ENCODE data around the gene RRBP1.

RRBP1 gene

DNA sequence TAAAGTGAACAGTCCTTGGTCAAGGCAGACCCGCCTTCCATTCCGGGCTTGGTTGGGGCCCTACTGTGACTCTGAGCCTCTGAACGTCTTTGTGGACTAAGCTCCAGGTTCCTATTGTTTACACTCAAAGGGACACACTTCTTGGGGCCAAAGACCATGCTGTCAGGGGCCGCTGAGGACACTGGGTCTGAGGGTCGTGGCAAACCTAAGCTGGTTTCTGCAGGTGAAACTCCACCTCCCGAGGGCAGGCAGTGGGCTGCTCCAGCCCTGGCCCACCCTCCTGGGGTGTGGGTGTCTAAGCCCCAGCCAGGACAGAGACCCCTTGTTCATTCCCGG is 69.1 kb downstream of the RRBP1 start:
- Histone ChIP-seq H3K4me3 (ENCODE audit: low read length) (no peak overlapping the region), H3K36me3 (replicated peaks; ENCODE audit: insufficient read depth, low read length) (peaks cover 15% of the 10 kb centered on the region), H3K79me2 (ENCODE audit: low read length) (peaks cover 10% of the 10 kb centered on the region; the same call in 1 of the 2 replicates), H3K9me2 (replicated peaks; ENCODE audit: insufficient read depth, low read length) (no peaks in the 10 kb centered on the region), H3F3A (ENCODE audit: insufficient read depth, low read length) (peaks cover 52% of the 10 kb centered on the region), H3K4me1 (ENCODE audit: low read length) (peaks cover 18% of the 10 kb centered on the region), H2AFZ (ENCODE audit: low read length) (no peak overlapping the region), H4K20me1 (ENCODE audit: insufficient read depth, low read length) (peaks cover 5% of the 10 kb centered on the region), H3K27me3 (replicated peaks; ENCODE audit: insufficient read depth, low read length) (no peaks in the 10 kb centered on the region), H3K9me3 (replicated peaks; ENCODE audit: insufficient read depth, low read length) (no peaks in the 10 kb centered on the region), H3K27ac (ENCODE audit: low read length) (no peak overlapping the region), H3K9ac (ENCODE audit: low read length) (no peak overlapping the region), H3K4me2 (ENCODE audit: low read depth, low read length) (no peak overlapping the region)
- no peak for DNase-seq
- TF ChIP-seq, protein P1, sequence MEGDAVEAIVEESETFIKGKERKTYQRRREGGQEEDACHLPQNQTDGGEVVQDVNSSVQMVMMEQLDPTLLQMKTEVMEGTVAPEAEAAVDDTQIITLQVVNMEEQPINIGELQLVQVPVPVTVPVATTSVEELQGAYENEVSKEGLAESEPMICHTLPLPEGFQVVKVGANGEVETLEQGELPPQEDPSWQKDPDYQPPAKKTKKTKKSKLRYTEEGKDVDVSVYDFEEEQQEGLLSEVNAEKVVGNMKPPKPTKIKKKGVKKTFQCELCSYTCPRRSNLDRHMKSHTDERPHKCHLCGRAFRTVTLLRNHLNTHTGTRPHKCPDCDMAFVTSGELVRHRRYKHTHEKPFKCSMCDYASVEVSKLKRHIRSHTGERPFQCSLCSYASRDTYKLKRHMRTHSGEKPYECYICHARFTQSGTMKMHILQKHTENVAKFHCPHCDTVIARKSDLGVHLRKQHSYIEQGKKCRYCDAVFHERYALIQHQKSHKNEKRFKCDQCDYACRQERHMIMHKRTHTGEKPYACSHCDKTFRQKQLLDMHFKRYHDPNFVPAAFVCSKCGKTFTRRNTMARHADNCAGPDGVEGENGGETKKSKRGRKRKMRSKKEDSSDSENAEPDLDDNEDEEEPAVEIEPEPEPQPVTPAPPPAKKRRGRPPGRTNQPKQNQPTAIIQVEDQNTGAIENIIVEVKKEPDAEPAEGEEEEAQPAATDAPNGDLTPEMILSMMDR (IDR thresholded peaks at IDR 0.05; ENCODE audit: low read length), result no peak
- TF ChIP-seq EZH2 (optimal IDR thresholded peaks at IDR 0.05; ENCODE audit: low read depth, low read length) (no peak), EZH2phosphoT487 (IDR thresholded peaks at IDR 0.05; ENCODE audit: low read length) (no peak)

DNA sequence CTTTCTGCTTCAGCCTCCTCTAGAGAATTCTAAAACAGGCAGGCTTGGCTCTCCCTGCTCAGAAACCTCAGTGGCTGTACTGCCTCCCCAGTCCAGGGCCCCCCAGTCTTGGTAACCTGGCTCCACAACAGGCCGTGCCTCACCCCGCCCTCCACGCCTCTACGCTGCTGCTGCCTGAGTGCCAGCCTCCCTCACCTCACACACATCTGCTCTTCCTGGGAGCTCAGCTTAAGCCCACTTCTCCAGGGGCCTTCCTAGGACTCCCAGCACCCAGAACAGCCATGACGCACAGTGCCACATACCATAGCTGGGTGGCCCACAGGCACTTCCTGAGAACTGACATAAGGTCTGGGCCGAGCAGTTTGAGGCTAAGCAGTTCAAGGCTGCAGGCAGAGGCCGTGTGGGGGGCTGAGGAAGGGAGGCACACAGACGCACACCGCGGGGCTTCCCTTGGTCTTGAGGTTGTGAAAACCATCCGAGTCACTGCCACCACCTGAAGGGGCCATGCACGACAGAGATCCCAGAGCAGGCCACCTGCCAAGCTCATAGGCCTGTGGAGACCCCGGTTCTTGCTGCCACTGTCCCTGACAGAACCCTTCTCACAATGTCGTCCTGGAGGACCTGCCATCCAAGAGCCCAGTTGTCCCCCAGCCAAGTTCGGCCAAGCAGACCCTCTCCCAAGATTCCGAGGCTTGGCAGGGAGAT is 69.6 kb downstream of the RRBP1 start:
- H3K36me3 ChIP-seq (replicated peaks; ENCODE audit: insufficient read depth, low read length), result peaks cover 10% of the 10 kb centered on the region
- H2AFZ ChIP-seq (ENCODE audit: low read length), result no peak overlapping the region
- no peak overlapping the region for H3K9ac ChIP-seq (ENCODE audit: low read length)
- no peak overlapping the region for H3K4me2 ChIP-seq (ENCODE audit: low read depth, low read length)
- H3K4me1 ChIP-seq (ENCODE audit: low read length), result peaks cover 18% of the 10 kb centered on the region
- no peaks in the 10 kb centered on the region; the same call in 1 of the 2 replicates for H4K20me1 ChIP-seq (ENCODE audit: insufficient read depth, low read length)
- TF ChIP-seq, protein P1 (IDR thresholded peaks at IDR 0.05; ENCODE audit: low read length), result no peak
- TF ChIP-seq EZH2phosphoT487 (IDR thresholded peaks at IDR 0.05; ENCODE audit: low read length) (no peak), EZH2 (optimal IDR thresholded peaks at IDR 0.05; ENCODE audit: low read depth, low read length) (no peak)
- H3F3A ChIP-seq (ENCODE audit: insufficient read depth, low read length), result peaks cover 52% of the 10 kb centered on the region
- peak overlapping the region; percentile 16; the same call in 1 of the 2 replicates for H3K27ac ChIP-seq (ENCODE audit: low read length)
- no peak overlapping the region for H3K4me3 ChIP-seq (ENCODE audit: low read length)
- no peaks in the 10 kb centered on the region for H3K9me2 ChIP-seq (replicated peaks; ENCODE audit: insufficient read depth, low read length)
- H3K9me3 ChIP-seq (replicated peaks; ENCODE audit: insufficient read depth, low read length), result no peaks in the 10 kb centered on the region
- H3K27me3 ChIP-seq (replicated peaks; ENCODE audit: insufficient read depth, low read length), result no peaks in the 10 kb centered on the region
- H3K79me2 ChIP-seq (ENCODE audit: low read length), result peaks cover 10% of the 10 kb centered on the region; the same call in 1 of the 2 replicates
- no peak for DNase-seq

DNA sequence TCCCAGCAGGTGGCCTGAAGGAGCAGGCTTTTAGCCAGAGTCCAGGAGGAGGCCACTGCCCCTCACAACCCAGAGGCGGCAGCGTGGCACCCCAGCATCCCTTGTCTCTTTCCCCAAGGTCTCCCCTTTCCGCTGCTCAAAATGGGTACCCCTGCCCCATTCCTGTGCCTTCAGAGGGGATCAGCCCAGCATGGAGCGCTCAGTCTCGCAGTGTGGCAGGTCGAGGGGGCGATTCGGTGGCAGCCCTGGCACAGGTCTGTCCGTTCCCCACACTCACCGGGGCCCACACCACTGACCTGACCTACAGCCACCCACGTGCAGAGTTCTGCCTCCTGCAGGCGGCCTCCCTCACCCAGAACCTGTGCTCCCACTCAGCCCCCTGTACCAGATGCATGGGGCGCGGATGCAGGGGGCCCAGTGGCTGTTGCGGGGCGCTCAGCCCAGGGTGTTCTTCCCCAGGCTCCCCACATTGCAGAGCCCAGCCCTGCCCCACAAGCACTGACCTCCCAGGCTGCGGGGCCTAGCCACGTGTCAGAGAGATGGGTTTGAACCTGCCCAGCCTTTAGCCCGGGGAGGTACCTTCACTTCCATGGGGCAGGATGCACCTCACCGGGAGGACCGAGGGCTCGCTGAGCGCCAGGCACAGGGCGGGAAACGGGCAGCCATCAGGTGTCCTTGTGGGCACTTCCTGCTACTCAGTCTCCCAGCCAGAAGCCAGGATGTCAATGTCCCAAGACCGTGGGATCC is 70.3 kb downstream of the RRBP1 start:
- no peak overlapping the region for H3K4me3 ChIP-seq (ENCODE audit: low read length)
- no peak overlapping the region for H3K9ac ChIP-seq (ENCODE audit: low read length)
- H2AFZ ChIP-seq (ENCODE audit: low read length), result no peak overlapping the region
- H3K27ac ChIP-seq (ENCODE audit: low read length), result peak overlapping the region; percentile 52; the same call in 1 of the 2 replicates
- TF ChIP-seq, protein P1 (IDR thresholded peaks at IDR 0.05; ENCODE audit: low read length), result peak; percentile 46
- TF ChIP-seq EZH2phosphoT487 (IDR thresholded peaks at IDR 0.05; ENCODE audit: low read length) (no peak), EZH2 (optimal IDR thresholded peaks at IDR 0.05; ENCODE audit: low read depth, low read length) (no peak)
- H4K20me1 ChIP-seq (ENCODE audit: insufficient read depth, low read length), result no peaks in the 10 kb centered on the region
- DNase-seq, result peak; percentile 21
- H3K4me1 ChIP-seq (ENCODE audit: low read length), result peaks cover 18% of the 10 kb centered on the region
- 0 out of 2 replicates have a peak, but pooled peaks cover 3% of the 10 kb centered on the region for H3K36me3 ChIP-seq (replicated peaks; ENCODE audit: insufficient read depth, low read length)
- no peaks in the 10 kb centered on the region for H3K27me3 ChIP-seq (replicated peaks; ENCODE audit: insufficient read depth, low read length)
- H3K4me2 ChIP-seq (ENCODE audit: low read depth, low read length), result no peak overlapping the region
- 0 out of 2 replicates have a peak, but pooled peaks cover 6% of the 10 kb centered on the region for H3K79me2 ChIP-seq (ENCODE audit: low read length)
- H3K9me3 ChIP-seq (replicated peaks; ENCODE audit: insufficient read depth, low read length), result no peaks in the 10 kb centered on the region
- H3K9me2 ChIP-seq (replicated peaks; ENCODE audit: insufficient read depth, low read length), result no peaks in the 10 kb centered on the region
- H3F3A ChIP-seq (ENCODE audit: insufficient read depth, low read length), result peaks cover 45% of the 10 kb centered on the region
